ENCODE results near the gene SSR2. TPM values are rescaled to one million over a fixed set of nuclear protein-coding genes. Genes with fewer than 3 reads are reported as not detected.
A peak's percentile ranks its signal among the peaks of the same experiment; 100 is the strongest.

Gene SSR2
- polyA plus RNA-seq, 1 experiment, result 935 TPM

DNA sequence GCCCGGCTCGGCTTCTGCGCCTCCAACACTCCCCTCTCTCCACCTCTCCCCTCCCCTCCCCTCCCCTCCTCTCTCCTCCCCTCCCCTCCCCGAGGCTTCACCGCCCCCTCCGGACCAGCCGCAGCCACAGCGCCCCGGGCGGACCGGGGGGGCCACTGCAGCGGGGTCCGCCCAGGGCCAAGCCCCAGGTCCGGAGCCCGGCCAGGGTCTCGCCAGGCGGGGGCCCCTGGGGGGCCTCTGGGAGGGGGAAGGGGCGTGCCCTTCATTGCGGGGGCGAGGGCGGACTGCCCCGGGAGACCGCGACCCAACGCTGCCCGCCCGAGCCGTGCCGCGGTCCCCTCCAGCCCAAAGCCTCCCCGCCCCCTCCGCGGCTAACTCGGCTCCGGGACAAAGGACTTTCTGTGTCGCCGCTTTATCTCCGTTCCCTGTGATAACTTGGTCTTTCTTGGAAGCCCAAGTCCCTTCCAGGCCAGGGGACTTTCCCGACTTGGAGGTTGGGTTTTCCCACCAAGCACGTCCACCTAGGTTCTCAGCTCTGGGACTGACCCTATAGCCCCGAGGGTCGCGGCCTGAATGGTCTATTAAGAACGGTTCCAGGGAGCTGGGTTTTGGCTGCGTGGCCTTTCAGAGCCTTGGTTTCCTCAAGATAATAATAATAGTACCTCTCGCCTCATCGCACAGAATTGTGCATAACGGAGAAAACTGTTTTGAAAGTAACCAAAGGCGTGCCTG, 33.2 kb upstream of the SSR2 start, which contains the start of gene UBQLN4:
TSS of gene UBQLN4 (minus strand) at position 31 of the 732 bp plus-strand sequence. CDS start 97 bp downstream, outside the sequence.
- ChIA-PET CTCF (interaction anchor here (0.7 kb wide), 1 partner anchor 18 kb away, joined by 5 read pairs; no protein-coding TSS in a partner anchor), POLR2A (no interaction called here)
- Histone ChIP-seq H3K4me3 (ENCODE audit: low read depth, low read length) (peak within 1 kb of the TSS; percentile 86), H3K27me3 (ENCODE audit: control insufficient read depth, insufficient read depth, low read length) (no peaks in the 10 kb centered on the region), H3K36me3 (ENCODE audit: control insufficient read depth, insufficient read depth, low read length) (no peaks in the 10 kb centered on the region; the same call in none of the 2 replicates)
- TF ChIP-seq, protein P1, sequence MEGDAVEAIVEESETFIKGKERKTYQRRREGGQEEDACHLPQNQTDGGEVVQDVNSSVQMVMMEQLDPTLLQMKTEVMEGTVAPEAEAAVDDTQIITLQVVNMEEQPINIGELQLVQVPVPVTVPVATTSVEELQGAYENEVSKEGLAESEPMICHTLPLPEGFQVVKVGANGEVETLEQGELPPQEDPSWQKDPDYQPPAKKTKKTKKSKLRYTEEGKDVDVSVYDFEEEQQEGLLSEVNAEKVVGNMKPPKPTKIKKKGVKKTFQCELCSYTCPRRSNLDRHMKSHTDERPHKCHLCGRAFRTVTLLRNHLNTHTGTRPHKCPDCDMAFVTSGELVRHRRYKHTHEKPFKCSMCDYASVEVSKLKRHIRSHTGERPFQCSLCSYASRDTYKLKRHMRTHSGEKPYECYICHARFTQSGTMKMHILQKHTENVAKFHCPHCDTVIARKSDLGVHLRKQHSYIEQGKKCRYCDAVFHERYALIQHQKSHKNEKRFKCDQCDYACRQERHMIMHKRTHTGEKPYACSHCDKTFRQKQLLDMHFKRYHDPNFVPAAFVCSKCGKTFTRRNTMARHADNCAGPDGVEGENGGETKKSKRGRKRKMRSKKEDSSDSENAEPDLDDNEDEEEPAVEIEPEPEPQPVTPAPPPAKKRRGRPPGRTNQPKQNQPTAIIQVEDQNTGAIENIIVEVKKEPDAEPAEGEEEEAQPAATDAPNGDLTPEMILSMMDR (IDR thresholded peaks at IDR 0.05; ENCODE audit: insufficient read depth, low read depth, low read length), result peak; percentile 34; the same call in 1 of the 2 replicates
- no peak for DNase-seq (ENCODE audit: low read depth)

DNA sequence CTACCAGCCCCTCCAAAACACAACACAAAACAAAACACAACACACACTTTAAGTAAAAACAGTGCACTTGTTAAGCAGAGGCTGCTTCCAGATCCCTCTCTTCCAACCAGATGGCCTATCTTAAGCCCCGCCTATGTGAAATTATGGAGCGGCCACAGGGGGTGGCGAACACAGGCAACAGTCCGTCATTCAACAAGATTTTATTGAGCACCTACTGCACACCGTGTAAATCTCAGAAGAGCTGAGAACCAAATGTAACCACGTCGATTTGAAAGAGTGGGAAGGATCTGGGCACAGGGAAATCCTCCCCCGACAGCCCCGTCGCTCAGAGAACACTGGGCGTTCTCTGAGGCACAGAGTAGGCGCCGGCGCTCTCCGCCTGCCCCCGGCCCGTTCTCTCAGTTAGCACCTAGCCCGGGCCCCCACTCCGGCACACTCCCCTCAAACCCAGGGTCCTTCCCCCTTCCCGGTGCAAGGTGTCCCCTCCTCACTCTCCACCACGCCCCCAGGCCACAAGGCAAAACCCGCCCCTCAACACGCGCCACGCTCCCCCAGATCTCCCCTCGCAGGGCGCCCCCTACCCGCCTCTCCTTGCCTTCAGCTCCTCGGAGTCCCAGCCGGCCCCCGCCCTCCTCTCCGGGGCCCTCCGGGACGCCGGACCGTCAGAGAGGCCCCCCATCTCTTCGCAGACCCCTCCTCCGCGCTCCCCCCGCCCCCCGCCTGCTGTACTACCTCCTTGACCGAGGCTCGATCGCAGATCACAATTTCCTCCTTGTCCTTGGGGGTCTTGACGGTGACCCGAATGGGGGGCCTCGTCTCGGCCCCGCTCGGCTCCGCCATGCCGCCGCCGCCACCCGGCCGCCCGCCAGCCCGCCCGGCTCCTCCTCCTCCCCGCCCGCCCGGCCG, 32.4 kb upstream of the SSR2 start:
- CTCF ChIA-PET, result interaction anchor here (0.6 to 1.5 kb wide), 8 partner anchors 10 to 47 kb away, joined by 3 to 6 read pairs (median 4); partner anchors contain the start of gene SSR2
- Histone ChIP-seq H3K36me3 (ENCODE audit: control insufficient read depth, insufficient read depth, low read length) (peaks cover 2% of the 10 kb centered on the region), H3K27me3 (ENCODE audit: control insufficient read depth, insufficient read depth, low read length) (no peaks in the 10 kb centered on the region), H3K4me3 (ENCODE audit: low read depth, low read length) (peak overlapping the region; percentile 86)
- TF ChIP-seq, protein P1 (IDR thresholded peaks at IDR 0.05; ENCODE audit: insufficient read depth, low read depth, low read length), result peak; percentile 49
- no peak for DNase-seq (ENCODE audit: low read depth)
- POLR2A ChIA-PET, result interaction anchor here (0.6 kb wide), 1 partner anchor 184 kb away, joined by 20 read pairs; no protein-coding TSS in a partner anchor

DNA sequence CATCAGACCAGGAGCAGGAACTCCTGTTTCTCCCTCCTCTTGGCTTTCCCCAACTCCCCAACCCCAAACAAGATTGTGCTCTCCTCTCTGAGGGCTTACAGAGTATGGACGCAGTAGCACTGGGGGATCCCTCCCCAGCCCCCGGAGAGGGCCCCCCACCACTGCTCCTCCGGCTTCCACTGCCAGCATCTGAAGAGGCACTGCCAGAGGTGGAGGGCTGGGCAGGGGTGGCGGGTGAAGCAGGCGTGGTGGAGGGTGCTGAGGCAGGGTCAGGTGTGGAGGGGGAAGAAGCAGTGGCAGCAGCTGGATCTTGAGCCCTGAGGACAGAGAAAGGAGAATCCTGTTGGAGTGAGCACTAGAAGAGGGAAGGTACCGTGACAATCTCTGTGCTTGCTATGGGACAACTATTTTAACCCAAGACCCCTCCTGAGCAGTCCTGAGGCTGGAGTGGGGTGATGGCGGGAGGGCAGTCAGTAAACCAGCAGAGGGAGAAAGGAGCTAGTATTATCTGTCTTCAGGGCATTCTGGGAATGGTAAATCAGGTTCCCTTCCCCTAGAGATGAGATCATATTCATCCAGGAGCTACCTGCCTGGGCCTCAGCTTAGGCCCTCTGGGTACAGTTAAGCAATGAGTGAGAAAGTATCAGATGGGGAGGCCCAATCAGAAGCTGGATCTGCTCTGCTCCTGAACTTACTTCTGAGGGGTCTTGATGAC, 30.4 kb upstream of the SSR2 start:
- TF ChIP-seq, protein P1 (IDR thresholded peaks at IDR 0.05; ENCODE audit: insufficient read depth, low read depth, low read length), result no peak
- no peak for DNase-seq (ENCODE audit: low read depth)
- Histone ChIP-seq H3K36me3 (ENCODE audit: control insufficient read depth, insufficient read depth, low read length) (peaks cover 3% of the 10 kb centered on the region), H3K27me3 (ENCODE audit: control insufficient read depth, insufficient read depth, low read length) (no peaks in the 10 kb centered on the region), H3K4me3 (ENCODE audit: low read depth, low read length) (no peak overlapping the region)
- ChIA-PET POLR2A (no interaction called here), CTCF (interaction anchor here (0.7 to 2.1 kb wide), 4 partner anchors 9 to 15 kb away, joined by 3 to 6 read pairs (median 4); no protein-coding TSS in a partner anchor)

DNA sequence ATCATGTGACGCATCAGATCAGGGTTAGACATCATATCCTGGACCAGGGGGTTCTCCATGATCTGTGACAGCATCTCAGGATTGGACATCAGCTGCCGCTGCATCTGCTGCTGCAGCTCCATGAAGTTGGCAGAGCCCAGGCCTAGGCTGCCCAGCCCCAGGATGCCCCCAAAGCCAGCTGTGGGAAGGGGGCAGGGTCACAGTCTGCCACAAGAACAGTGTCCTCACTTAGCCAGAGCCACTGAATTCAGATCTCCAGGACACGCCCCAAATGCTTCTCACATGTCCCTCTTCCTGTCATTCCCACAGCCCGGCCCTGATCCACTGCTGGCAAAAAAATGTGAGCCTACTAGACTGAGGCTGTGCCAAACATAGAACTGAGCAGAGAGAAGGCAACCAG, 29.6 kb upstream of the SSR2 start:
- no peak overlapping the region for H3K4me3 ChIP-seq (ENCODE audit: low read depth, low read length)
- TF ChIP-seq, protein P1 (IDR thresholded peaks at IDR 0.05; ENCODE audit: insufficient read depth, low read depth, low read length), result no peak
- H3K36me3 ChIP-seq (ENCODE audit: control insufficient read depth, insufficient read depth, low read length), result peaks cover 3% of the 10 kb centered on the region
- DNase-seq (ENCODE audit: low read depth), result no peak
- ChIA-PET POLR2A (no interaction called here), CTCF (interaction anchor here (1.2 to 2.2 kb wide), 4 partner anchors 15 to 79 kb away, joined by 3 to 6 read pairs (median 5); no protein-coding TSS in a partner anchor)
- H3K27me3 ChIP-seq (ENCODE audit: control insufficient read depth, insufficient read depth, low read length), result no peaks in the 10 kb centered on the region
